ENCODE data around the gene SPP1. TPM values are rescaled to one million over a fixed set of nuclear protein-coding genes. Genes with fewer than 3 reads are reported as not detected.

The SPP1 gene
- total RNA-seq, 4 donors from 2014 or later = 1.4 to 13.6 (median 6.0) TPM; not detected in 1

GRCh38 chr4:87950936-87951511 lies 24.5 kb upstream of the SPP1 start:
- Histone ChIP-seq H3K36me3 (no peaks in the 10 kb centered on the region), H3K27me3 (no peaks in the 10 kb centered on the region), H3K9me3 (no peaks in the 10 kb centered on the region), H3K4me1 (no peaks in the 10 kb centered on the region), H3K27ac (no peak overlapping the region), H3K4me3 (no peak overlapping the region)
- DNase-seq = no peak
- no peak for TF ChIP-seq POLR2A (IDR thresholded peaks at IDR 0.05)
- TF ChIP-seq, protein P1, sequence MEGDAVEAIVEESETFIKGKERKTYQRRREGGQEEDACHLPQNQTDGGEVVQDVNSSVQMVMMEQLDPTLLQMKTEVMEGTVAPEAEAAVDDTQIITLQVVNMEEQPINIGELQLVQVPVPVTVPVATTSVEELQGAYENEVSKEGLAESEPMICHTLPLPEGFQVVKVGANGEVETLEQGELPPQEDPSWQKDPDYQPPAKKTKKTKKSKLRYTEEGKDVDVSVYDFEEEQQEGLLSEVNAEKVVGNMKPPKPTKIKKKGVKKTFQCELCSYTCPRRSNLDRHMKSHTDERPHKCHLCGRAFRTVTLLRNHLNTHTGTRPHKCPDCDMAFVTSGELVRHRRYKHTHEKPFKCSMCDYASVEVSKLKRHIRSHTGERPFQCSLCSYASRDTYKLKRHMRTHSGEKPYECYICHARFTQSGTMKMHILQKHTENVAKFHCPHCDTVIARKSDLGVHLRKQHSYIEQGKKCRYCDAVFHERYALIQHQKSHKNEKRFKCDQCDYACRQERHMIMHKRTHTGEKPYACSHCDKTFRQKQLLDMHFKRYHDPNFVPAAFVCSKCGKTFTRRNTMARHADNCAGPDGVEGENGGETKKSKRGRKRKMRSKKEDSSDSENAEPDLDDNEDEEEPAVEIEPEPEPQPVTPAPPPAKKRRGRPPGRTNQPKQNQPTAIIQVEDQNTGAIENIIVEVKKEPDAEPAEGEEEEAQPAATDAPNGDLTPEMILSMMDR (IDR thresholded peaks at IDR 0.05 in 4 of 5, conservative IDR thresholded peaks at IDR 0.05 in 1 of 5) = no peak
- intact Hi-C loops (cut with DNase I; ENCODE audit: low total_unique reads) = no loop called here
- in situ Hi-C loops (cut with MboI; ENCODE audit: low sequenced_read_pairs in 4 of 4) = no loop called here
- no peak for ATAC-seq

GRCh38 chr4:87953826-87954225 lies 21.7 kb upstream of the SPP1 start:
- ATAC-seq (no peak), DNase-seq (no peak)
- H3K4me1 ChIP-seq = no peaks in the 10 kb centered on the region
- TF ChIP-seq POLR2A (IDR thresholded peaks at IDR 0.05) = no peak
- TF ChIP-seq, protein P1 (IDR thresholded peaks at IDR 0.05 in 4 of 5, conservative IDR thresholded peaks at IDR 0.05 in 1 of 5) = no peak
- H3K4me3 ChIP-seq = no peak overlapping the region
- H3K27ac ChIP-seq = no peak overlapping the region
- intact Hi-C loops (cut with DNase I; ENCODE audit: low total_unique reads) = no loop called here
- no peaks in the 10 kb centered on the region for H3K27me3 ChIP-seq
- in situ Hi-C loops (cut with MboI; ENCODE audit: low sequenced_read_pairs in 4 of 4) = no loop called here
- no peaks in the 10 kb centered on the region for H3K9me3 ChIP-seq
- no peaks in the 10 kb centered on the region for H3K36me3 ChIP-seq

GRCh38 chr4:87956501-87956900 lies 19.0 kb upstream of the SPP1 start:
- no peak for DNase-seq
- intact Hi-C loops (cut with DNase I; ENCODE audit: low total_unique reads) (no loop called here), in situ Hi-C loops (cut with MboI; ENCODE audit: low sequenced_read_pairs in 4 of 4) (no loop called here)
- no peaks in the 10 kb centered on the region for H3K36me3 ChIP-seq
- no peaks in the 10 kb centered on the region for H3K27me3 ChIP-seq
- no peak overlapping the region for H3K4me3 ChIP-seq
- TF ChIP-seq, protein P1 (IDR thresholded peaks at IDR 0.05 in 4 of 5, conservative IDR thresholded peaks at IDR 0.05 in 1 of 5) = no peak
- TF ChIP-seq POLR2A (IDR thresholded peaks at IDR 0.05) = no peak
- H3K9me3 ChIP-seq = no peaks in the 10 kb centered on the region
- no peak for ATAC-seq
- no peaks in the 10 kb centered on the region for H3K4me1 ChIP-seq
- H3K27ac ChIP-seq = no peak overlapping the region

DNA sequence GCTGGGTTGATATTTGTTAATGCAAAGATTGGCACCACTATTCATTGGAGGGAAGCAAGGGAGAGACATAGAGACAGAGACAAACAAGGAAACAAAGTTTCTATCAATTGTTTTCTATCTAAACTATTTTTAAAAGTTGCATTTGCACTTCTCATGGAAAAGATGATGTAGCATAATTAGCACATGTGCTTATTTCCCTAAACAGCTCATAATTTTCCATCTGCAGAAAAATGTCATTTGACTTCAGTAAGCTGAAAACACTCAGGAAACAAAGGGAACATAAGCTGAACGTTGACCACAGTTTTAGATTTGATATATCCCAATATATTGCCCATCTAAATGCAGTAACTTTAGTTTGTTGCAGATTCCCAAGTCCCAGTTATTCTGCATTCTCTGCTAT lies 18.5 kb upstream of the SPP1 start:
- H3K27ac ChIP-seq = no peak overlapping the region
- DNase-seq (no peak), ATAC-seq (no peak)
- no peak overlapping the region for H3K4me3 ChIP-seq
- no peaks in the 10 kb centered on the region for H3K36me3 ChIP-seq
- intact Hi-C loops (cut with DNase I; ENCODE audit: low total_unique reads) = no loop called here
- no peaks in the 10 kb centered on the region for H3K4me1 ChIP-seq
- H3K9me3 ChIP-seq = no peaks in the 10 kb centered on the region
- in situ Hi-C loops (cut with MboI; ENCODE audit: low sequenced_read_pairs in 4 of 4) = no loop called here
- TF ChIP-seq, protein P1 (IDR thresholded peaks at IDR 0.05 in 4 of 5, conservative IDR thresholded peaks at IDR 0.05 in 1 of 5) = no peak
- no peak for TF ChIP-seq POLR2A (IDR thresholded peaks at IDR 0.05)
- H3K27me3 ChIP-seq = no peaks in the 10 kb centered on the region

DNA sequence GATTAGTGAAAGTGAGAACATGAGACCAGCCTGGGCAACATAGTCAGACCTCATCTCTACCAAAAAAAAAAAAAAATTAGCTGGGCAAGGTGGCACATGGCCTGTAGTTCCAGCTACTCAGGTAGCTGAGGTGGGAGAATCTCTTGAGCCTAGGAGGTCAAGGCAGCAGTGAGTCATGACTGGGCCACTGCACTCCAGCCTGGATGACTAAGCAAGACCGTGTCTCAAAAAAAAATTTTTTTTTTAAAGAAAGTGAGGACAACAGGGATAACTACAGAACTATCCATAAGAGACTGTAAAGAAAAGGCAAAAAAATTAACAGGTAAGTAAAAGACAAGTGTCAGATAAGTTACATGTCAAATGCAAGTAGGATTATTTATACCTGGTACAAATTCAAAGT lies 13.5 kb upstream of the SPP1 start:
- no peaks in the 10 kb centered on the region for H3K9me3 ChIP-seq
- TF ChIP-seq, protein P1 (IDR thresholded peaks at IDR 0.05 in 4 of 5, conservative IDR thresholded peaks at IDR 0.05 in 1 of 5) = no peak
- DNase-seq (no peak), ATAC-seq (no peak)
- no peaks in the 10 kb centered on the region for H3K36me3 ChIP-seq
- no peaks in the 10 kb centered on the region for H3K27me3 ChIP-seq
- no peaks in the 10 kb centered on the region for H3K4me1 ChIP-seq
- no peak overlapping the region for H3K4me3 ChIP-seq
- intact Hi-C loops (cut with DNase I; ENCODE audit: low total_unique reads) = no loop called here
- in situ Hi-C loops (cut with MboI; ENCODE audit: low sequenced_read_pairs in 4 of 4) = no loop called here
- H3K27ac ChIP-seq = no peak overlapping the region

All from gastrocnemius medialis (tissue), 4 donors.